ENCODE measurements around the gene EXTL1.

DNA sequence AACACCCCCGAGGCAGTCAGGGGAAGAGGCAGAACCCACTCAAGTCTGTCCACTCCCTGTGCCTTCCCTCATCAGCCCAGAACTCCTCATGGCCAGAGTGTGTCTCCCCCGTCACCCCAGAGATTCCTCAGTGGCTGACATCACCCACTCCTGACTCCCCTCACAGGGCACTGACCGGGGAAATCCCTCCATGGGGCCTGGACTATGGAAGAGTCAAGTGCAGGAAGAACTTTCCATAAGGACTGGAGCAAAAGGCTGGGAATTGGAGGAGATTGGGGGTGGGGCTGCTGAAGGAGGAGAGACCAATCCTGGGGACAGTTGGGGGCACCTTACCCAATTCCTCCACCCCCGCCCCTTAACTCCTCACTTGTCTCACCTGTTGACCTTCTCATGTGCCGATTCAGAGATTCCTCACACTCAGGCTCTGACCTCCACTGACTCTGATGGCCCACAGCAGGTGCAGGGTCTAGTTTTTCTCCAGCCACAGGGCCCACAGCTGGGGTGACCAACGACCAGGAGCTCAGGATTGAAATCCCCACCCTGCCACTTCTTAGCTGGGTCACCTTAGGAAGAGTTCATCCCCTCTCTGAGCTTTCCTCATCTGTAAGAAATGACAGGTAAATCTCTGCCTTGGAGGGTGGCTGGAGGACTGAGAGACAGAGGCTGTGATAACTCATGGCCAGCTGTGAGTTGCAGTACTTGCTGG lies 481 bp upstream of the EXTL1 start:
- TF ChIP-seq, protein P1, sequence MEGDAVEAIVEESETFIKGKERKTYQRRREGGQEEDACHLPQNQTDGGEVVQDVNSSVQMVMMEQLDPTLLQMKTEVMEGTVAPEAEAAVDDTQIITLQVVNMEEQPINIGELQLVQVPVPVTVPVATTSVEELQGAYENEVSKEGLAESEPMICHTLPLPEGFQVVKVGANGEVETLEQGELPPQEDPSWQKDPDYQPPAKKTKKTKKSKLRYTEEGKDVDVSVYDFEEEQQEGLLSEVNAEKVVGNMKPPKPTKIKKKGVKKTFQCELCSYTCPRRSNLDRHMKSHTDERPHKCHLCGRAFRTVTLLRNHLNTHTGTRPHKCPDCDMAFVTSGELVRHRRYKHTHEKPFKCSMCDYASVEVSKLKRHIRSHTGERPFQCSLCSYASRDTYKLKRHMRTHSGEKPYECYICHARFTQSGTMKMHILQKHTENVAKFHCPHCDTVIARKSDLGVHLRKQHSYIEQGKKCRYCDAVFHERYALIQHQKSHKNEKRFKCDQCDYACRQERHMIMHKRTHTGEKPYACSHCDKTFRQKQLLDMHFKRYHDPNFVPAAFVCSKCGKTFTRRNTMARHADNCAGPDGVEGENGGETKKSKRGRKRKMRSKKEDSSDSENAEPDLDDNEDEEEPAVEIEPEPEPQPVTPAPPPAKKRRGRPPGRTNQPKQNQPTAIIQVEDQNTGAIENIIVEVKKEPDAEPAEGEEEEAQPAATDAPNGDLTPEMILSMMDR (conservative IDR thresholded peaks at IDR 0.05; ENCODE audit: low read depth, low read length), result no peak
- no peak for TF ChIP-seq EZH2 (IDR thresholded peaks at IDR 0.05; ENCODE audit: low read length, unreplicated experiment)

Measured in PC-3 (cell line).